Thoracic aorta (tissue), 2 donors: Measurements from ENCODE around the gene RALBP1. TPM values are rescaled to one million over a fixed set of nuclear protein-coding genes. Genes with fewer than 3 reads are reported as not detected.

Experiments used
- ATAC-seq: fragments of 150-250 bp; one replicate; pipeline ENCODE4 v1.8.0; 2017; ENCODE audit warnings: low read depth; ENCODE audit not compliant: insufficient number of reproducible peaks, low FRiP score
- DNase-seq: peaks from one replicate; pipeline ENCODE4 v3.0.0-alpha.2; 2020; ENCODE audit warnings: low spot score
- H3K27ac ChIP-seq, 2 donors: fragments of 200-600 bp; sonication (generic); 1 replicate in 1 of 2; 2 replicates in 1 of 2; pipeline ENCODE4 v1.5.1; 2016; ENCODE audit warnings: mild to moderate bottlenecking in 2 of 2, moderate library complexity in 2 of 2
- H3K27me3 ChIP-seq: fragments of 200-600 bp; sonication (generic); replicated peaks from 2 replicates; pipeline ENCODE4 v1.6.0; 2016; ENCODE audit warnings: mild to moderate bottlenecking; ENCODE audit not compliant: insufficient read depth
- H3K36me3 ChIP-seq: fragments of 200-600 bp; sonication (generic); one replicate; pipeline ENCODE4 v1.5.1; 2016
- H3K4me1 ChIP-seq, 2 donors: fragments of 200-600 bp; sonication (generic); 1 replicate in 1 of 2; 2 replicates in 1 of 2; pipeline versions ENCODE4 v1.5.1 to v1.6.0; 2016; ENCODE audit warnings: low read depth in 2 of 2, mild to moderate bottlenecking in 1 of 2; ENCODE audit not compliant: control insufficient read depth in 1 of 2
- H3K4me3 ChIP-seq: fragments of 200-600 bp; sonication (generic); 2 replicates; pipeline ENCODE4 v1.5.1; 2016; ENCODE audit warnings: mild to moderate bottlenecking
- H3K9me3 ChIP-seq: fragments of 200-600 bp; sonication (generic); 2 replicates; pipeline ENCODE4 v1.5.1; 2016
- CTCF ChIP-seq: fragments of 200-600 bp; sonication (generic); IDR thresholded peaks from one replicate; pipeline ENCODE4 v1.5.1; 2019; ENCODE audit warnings: antibody characterized with exemption
- total RNA-seq, 2 donors: library from RNA; depleted of rRNA; stranded (reverse); fragments of >200 nt; gene quantifications; one replicate each; pipeline versions ENCODE4 v1.1.0 to v1.2.3, GENCODE V29; 2016

Gene RALBP1
- total RNA-seq, 2 donors from 2014 or later, result 47.1 to 54.2 TPM

- TF ChIP-seq CTCF, result no peak
- H3K27me3 ChIP-seq, result no peaks in the 10 kb centered on the region
- no peaks in the 10 kb centered on the region for H3K9me3 ChIP-seq
- H3K27ac ChIP-seq, result no peak overlapping the region
- ATAC-seq, result no peak
- H3K4me1 ChIP-seq, result peaks cover 3 to 20% of the 10 kb centered on the region in 2 donors
- no peak overlapping the region for H3K4me3 ChIP-seq
- no peak for DNase-seq
- H3K36me3 ChIP-seq, result peaks cover 6% of the 10 kb centered on the region
These were observed 64.0 kb downstream of the RALBP1 start for GRCh38 chr18:9539283-9539682.

- H3K4me3 ChIP-seq, result no peak overlapping the region
- H3K4me1 ChIP-seq, result peaks cover under 1 to 14% of the 10 kb centered on the region in 2 donors
- no peaks in the 10 kb centered on the region for H3K27me3 ChIP-seq
- no peak overlapping the region for H3K27ac ChIP-seq
- DNase-seq (no peak), ATAC-seq (no peak)
- H3K36me3 ChIP-seq, result peaks cover 3% of the 10 kb centered on the region
- no peak for TF ChIP-seq CTCF
- H3K9me3 ChIP-seq, result no peaks in the 10 kb centered on the region
These were observed 64.6 kb downstream of the RALBP1 start for GRCh38 chr18:9539938-9540337.

- Histone ChIP-seq H3K9me3 (no peaks in the 10 kb centered on the region), H3K27me3 (no peaks in the 10 kb centered on the region), H3K4me3 (no peak overlapping the region), H3K36me3 (peaks cover 21% of the 10 kb centered on the region), H3K4me1 (no peaks in the 10 kb centered on the region), H3K27ac (no peak overlapping the region)
- TF ChIP-seq CTCF, result no peak
- ATAC-seq (no peak), DNase-seq (no peak)
These were observed 67.6 kb downstream of the RALBP1 start for GRCh38 chr18:9542924-9543323.

GRCh38 chr18:9545029-9545428, 69.7 kb downstream of the RALBP1 start:
- DNase-seq, result no peak
- Histone ChIP-seq H3K9me3 (no peaks in the 10 kb centered on the region), H3K4me1 (no peaks in the 10 kb centered on the region), H3K4me3 (no peak overlapping the region), H3K27me3 (no peaks in the 10 kb centered on the region), H3K27ac (no peak overlapping the region), H3K36me3 (peaks cover 40% of the 10 kb centered on the region)
- ATAC-seq, result no peak
- TF ChIP-seq CTCF, result no peak

GRCh38 chr18:9546468-9546867, 71.2 kb downstream of the RALBP1 start:
- ATAC-seq, result no peak
- TF ChIP-seq CTCF, result no peak
- peaks cover 40% of the 10 kb centered on the region for H3K36me3 ChIP-seq

More at GRCh38 chr18:9546468-9546867, 71.2 kb downstream of the RALBP1 start:
- Histone ChIP-seq H3K27ac (no peak overlapping the region), H3K9me3 (no peaks in the 10 kb centered on the region), H3K4me3 (no peak overlapping the region), H3K27me3 (no peaks in the 10 kb centered on the region), H3K4me1 (no peaks in the 10 kb centered on the region)
- no peak for DNase-seq
